COR-L47 (cell line): ENCODE data around the gene CAMLG.

Source experiments
- DNase-seq: peaks from one replicate; lab custom pipeline; 2025; lab: John Stamatoyannopoulos, UW

CAMLG gene

DNA sequence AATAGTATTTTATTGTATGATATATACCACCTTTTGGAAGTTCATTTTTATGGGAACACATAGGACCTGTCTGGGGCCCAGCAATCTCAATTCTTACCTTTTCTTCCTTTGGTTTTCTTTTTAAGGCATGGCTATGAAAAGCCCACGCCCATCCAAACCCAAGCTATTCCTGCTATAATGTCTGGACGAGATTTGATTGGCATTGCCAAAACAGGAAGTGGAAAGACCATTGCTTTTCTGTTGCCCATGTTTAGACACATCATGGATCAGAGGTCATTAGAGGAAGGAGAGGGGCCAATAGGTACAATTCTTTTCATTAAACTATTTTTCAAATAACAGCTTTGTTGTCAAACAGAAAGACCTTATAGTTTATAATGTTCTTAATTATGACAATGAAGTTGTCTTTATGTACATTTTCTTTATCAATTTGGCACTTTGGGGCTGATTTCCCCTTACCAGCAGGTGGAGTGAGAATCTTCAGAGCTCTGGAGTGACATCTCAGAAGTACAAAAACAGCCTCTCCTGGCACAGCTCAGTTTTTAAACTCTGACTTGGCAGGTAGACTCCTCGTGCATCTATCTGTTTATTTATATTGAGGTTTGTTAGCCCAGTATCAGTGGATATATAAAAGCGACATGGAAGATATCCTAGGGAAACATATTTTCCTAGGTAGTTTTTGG is 46.0 kb downstream of the CAMLG start:
- no peak for DNase-seq

DNA sequence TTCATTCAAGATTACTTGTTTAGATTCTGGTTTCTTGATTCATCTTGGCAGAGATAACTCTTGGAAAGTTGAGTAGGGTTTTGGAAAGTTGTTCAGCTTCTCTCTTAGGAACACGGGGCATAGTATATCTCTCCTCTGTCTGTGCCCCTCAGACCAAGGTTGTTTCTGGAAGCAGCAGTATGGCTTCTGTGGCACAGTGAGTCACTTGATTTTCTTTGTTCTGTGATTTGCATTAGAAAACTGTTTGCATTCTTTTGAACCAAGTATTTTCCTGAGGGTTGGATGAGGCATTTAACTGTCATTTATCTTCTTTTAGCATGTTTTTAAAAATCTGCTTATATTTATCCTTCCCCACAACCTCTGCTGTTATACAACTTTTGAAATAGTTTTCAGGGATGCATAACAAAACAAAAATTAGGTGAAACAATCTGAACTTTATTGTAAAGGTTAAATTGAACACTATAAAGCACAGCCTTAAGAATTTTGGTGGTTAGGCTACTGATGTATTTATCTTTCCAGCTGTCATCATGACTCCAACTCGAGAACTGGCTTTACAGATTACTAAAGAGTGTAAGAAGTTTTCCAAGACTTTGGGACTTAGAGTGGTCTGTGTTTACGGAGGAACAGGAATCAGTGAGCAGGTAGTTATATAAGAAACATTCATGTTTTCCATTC is 46.7 kb downstream of the CAMLG start:
- DNase-seq = no peak

DNA sequence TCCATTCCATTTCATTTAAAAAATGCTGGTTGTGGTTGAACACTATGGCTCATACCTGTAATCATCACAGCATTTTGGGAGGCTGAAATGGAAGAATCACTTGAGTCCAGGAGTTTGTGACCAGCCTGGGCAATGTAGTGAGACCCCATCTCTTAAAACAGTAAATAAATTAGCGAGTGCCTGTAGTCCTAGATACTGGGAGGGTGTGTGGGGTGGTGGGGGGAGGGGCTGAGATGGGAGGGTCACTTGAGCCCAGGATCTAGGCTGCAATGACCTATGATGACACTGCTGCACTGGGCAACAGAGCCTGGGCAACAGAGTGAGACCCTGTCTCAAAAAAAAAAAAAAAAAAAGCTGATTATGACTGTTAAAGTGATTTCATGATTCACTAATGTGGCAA is 49.3 kb downstream of the CAMLG start:
- DNase-seq = no peak

DNA sequence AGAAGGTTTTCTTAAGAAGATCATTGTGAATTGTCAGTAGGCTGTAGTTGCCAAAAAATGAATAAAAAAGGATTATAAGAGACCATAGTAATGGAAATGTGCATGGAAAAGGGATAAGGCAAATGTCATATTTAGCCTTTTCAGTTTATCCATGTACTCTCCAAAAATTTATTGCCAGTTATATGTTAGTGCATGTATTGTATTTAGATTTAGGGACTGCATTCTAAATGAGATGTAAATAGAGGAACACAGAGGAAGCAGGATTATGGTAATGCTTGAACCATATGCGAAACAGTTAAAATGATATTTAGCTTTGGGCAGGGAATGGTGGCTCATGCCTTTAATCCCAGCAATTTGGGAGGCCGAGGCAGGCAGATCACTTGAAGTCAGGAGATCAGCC is 53.2 kb downstream of the CAMLG start:
- DNase-seq = no peak

- no peak for DNase-seq
Measured at GRCh38 chr5:134792286-134792685, 53.9 kb downstream of the CAMLG start.

DNA sequence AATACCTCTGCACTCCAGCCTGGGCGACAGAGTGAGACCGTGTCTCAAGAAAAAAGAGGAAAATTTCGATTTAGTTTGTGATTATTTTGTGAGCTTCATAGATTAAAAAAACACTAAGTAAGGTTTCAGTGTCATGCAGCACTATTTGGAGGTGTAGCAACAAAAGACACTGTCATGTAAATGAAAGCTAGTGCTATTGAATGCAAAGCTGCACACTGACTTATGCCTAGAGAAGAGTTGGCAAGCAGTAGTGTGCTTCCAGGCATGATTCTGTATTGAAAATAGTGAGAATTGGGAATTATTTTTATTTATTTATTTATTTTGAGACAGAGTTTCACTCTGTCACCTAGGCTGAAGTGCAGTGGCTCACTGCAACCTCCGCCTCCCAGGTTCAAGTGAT is 54.8 kb downstream of the CAMLG start:
- no peak for DNase-seq

GRCh38 chr5:134794082-134794481 is 55.7 kb downstream of the CAMLG start:
- no peak for DNase-seq

- DNase-seq = no peak
Measured at GRCh38 chr5:134794819-134795218, 56.5 kb downstream of the CAMLG start.

GRCh38 chr5:134798468-134798867 is 60.1 kb downstream of the CAMLG start:
- no peak for DNase-seq
